ENCODE data around the gene ANAPC4.

DNA sequence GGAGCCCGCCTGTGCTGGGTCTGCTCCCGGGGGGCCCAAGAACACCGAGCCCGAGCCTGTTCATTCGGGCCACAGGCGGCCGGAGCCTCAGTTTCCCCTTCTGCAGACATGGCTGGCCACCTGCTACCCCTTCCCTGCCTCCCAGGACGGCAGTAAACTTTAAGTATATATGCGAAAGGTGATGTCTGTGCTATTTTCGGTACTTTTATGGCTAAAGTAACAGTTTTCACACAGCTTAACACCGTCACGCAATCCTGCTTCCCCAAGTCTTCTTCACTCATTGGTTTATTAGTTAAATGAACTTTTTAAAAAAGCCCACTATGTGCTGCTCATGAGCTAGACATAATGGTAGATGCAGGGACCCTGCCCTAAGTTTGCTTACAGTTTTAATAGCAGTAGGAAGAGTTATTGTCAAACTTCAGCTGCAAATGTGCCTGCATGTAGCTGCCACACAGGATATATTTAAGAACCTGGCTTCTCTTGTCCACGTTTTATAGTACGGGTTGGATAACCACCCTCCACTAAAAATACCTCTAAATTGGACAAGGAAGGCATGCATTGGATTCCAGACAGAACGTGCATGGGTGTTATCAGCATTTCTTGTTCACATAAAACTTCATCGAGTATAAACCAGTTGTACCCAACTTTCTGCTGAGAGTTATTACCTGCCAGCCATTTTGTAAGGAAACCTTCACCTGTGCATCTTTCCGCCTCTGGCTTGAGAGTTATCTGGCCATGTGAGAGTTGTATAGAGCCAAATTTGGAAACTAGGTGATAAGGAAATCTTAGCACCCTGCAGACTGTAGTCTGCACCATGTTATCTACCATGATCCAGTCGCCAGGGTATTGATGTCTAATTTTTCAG, 741 bp downstream of the ANAPC4 start:
- no peak for TF ChIP-seq SIN3A (IDR thresholded peaks at IDR 0.05; ENCODE audit: borderline replicate concordance, insufficient read depth, low read length)
- TF ChIP-seq, protein P1, sequence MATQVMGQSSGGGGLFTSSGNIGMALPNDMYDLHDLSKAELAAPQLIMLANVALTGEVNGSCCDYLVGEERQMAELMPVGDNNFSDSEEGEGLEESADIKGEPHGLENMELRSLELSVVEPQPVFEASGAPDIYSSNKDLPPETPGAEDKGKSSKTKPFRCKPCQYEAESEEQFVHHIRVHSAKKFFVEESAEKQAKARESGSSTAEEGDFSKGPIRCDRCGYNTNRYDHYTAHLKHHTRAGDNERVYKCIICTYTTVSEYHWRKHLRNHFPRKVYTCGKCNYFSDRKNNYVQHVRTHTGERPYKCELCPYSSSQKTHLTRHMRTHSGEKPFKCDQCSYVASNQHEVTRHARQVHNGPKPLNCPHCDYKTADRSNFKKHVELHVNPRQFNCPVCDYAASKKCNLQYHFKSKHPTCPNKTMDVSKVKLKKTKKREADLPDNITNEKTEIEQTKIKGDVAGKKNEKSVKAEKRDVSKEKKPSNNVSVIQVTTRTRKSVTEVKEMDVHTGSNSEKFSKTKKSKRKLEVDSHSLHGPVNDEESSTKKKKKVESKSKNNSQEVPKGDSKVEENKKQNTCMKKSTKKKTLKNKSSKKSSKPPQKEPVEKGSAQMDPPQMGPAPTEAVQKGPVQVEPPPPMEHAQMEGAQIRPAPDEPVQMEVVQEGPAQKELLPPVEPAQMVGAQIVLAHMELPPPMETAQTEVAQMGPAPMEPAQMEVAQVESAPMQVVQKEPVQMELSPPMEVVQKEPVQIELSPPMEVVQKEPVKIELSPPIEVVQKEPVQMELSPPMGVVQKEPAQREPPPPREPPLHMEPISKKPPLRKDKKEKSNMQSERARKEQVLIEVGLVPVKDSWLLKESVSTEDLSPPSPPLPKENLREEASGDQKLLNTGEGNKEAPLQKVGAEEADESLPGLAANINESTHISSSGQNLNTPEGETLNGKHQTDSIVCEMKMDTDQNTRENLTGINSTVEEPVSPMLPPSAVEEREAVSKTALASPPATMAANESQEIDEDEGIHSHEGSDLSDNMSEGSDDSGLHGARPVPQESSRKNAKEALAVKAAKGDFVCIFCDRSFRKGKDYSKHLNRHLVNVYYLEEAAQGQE (IDR thresholded peaks at IDR 0.05; ENCODE audit: insufficient read depth in 1 of 2, low read depth in 2 of 2, low read length in 2 of 2) = no peak
